ENCODE results near the gene SYCP3. TPM values are rescaled to one million over a fixed set of nuclear protein-coding genes. Genes with fewer than 3 reads are reported as not detected.

The SYCP3 gene
- total RNA-seq, 6 experiments from 2014 or later: not detected

DNA sequence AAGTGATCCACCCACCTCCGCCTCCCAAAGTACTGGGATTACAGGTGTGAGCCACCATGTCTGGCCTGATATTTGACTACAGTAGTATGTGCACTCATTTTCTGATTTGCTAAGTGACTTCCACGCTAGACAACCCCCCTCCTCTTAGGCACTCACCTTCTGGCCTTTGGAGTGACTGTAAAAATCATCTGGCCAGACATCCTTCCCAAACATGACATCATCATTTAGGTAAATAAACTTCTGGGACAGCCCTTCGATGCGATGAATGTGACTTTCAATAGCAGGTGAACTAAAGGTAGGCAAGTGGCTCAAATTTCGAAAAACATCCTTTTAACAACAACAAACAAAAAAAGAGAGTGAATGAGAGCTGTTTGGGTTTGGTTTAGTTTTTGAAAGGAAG, 30.6 kb upstream of the SYCP3 start:
- Mint-ChIP-seq H3K27ac (no peak overlapping the region), H3K27me3 (ENCODE audit: insufficient read depth) (no peaks in the 10 kb centered on the region), H3K36me3 (ENCODE audit: low read depth) (no peaks in the 10 kb centered on the region), H3K4me1 (ENCODE audit: low read depth) (peaks cover 7% of the 10 kb centered on the region), H3K4me3 (no peak overlapping the region), H3K9me3 (no peaks in the 10 kb centered on the region)
- TF ChIP-seq, protein P1, sequence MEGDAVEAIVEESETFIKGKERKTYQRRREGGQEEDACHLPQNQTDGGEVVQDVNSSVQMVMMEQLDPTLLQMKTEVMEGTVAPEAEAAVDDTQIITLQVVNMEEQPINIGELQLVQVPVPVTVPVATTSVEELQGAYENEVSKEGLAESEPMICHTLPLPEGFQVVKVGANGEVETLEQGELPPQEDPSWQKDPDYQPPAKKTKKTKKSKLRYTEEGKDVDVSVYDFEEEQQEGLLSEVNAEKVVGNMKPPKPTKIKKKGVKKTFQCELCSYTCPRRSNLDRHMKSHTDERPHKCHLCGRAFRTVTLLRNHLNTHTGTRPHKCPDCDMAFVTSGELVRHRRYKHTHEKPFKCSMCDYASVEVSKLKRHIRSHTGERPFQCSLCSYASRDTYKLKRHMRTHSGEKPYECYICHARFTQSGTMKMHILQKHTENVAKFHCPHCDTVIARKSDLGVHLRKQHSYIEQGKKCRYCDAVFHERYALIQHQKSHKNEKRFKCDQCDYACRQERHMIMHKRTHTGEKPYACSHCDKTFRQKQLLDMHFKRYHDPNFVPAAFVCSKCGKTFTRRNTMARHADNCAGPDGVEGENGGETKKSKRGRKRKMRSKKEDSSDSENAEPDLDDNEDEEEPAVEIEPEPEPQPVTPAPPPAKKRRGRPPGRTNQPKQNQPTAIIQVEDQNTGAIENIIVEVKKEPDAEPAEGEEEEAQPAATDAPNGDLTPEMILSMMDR (IDR thresholded peaks at IDR 0.05): no peak
- DNase-seq: no peak

DNA sequence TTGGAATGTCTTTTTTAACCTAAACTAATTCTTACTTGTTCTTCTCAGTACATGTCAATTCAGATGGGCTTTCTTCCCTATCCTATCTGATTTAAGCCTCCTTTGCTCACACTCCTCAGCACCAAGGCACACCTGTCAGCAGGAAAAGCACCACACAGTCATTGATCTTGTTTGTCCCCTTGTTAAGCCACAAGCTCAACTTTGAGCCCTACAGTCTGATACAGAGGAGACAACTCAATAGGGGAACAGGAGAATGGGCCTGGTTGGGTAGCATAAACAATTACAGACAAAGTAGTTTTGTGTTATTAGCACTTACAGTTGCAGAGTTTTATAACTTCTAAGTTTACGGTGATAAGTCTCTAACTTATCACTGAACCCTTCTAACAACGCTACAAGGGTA, 29.5 kb upstream of the SYCP3 start:
- DNase-seq: no peak
- Mint-ChIP-seq H3K4me1 (ENCODE audit: low read depth) (peaks cover 2% of the 10 kb centered on the region), H3K36me3 (ENCODE audit: low read depth) (no peaks in the 10 kb centered on the region), H3K9me3 (no peaks in the 10 kb centered on the region), H3K27me3 (ENCODE audit: insufficient read depth) (no peaks in the 10 kb centered on the region), H3K27ac (no peak overlapping the region), H3K4me3 (no peak overlapping the region)
- TF ChIP-seq, protein P1 (IDR thresholded peaks at IDR 0.05): no peak

DNA sequence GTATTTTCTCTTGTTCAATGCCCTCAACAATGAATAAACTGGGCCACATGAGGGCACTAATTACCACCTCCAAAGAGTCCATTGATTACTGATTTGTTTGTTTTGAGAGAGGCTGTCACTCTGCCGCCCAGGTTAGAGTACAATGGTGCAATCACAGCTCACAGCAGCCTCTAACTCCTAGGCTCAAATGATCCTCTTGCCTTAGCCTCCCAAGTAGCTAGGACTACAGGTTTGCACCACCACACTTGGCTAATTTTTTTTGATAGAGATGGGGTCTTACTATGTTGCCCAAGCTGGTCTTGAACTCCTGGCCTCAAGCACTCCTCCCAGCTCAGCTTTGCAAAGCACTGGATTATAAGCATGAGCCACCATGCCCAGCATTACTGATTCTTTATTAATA, 28.3 kb upstream of the SYCP3 start:
- Mint-ChIP-seq H3K4me1 (ENCODE audit: low read depth) (no peaks in the 10 kb centered on the region), H3K9me3 (no peaks in the 10 kb centered on the region)
- DNase-seq: no peak

DNA sequence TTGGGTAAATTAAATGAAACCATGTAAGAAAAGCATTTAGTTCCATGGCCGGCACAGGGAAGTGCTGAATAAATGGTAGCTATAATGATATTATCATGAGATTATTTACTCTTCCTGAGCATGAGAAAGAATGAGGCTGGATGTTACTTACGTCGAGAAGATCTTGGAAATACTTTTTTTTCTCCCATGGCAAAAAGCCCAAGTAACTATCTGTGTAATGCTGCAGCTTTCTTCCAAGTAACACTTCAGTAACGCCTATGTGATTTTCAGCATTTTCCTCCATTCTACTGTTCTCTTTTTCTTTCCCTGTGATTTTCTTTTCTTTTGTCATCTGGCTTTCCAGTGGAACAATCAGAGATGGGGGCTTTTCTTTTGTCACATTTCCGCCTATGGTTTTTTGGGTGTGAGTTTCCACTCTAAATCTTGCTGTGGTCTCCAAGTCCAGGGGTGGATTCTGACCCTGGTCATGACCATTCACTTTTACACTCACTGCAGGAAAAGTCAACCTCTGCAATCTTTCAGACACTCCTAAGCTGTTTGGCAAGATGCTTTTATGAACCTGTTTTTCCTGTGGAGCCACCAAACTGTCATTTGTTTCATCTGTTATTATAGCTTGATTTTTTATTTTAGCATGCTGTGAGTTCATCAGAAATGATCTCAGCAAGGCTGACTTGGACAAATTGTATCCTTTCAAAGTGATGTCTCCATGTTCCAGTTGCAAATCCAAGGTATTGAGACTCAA, 25.0 kb upstream of the SYCP3 start:
- TF ChIP-seq, protein P1 (IDR thresholded peaks at IDR 0.05): no peak
- no peaks in the 10 kb centered on the region for H3K4me1 Mint-ChIP-seq (ENCODE audit: low read depth)
- DNase-seq: no peak
- peaks cover 2% of the 10 kb centered on the region; the same call in 1 of the 2 replicates for H3K27me3 Mint-ChIP-seq (ENCODE audit: insufficient read depth)
- H3K9me3 Mint-ChIP-seq: no peaks in the 10 kb centered on the region
- no peaks in the 10 kb centered on the region for H3K36me3 Mint-ChIP-seq (ENCODE audit: low read depth)
- H3K27ac Mint-ChIP-seq: no peak overlapping the region
- no peak overlapping the region for H3K4me3 Mint-ChIP-seq

More for the DNA sequence above, 28.3 kb upstream of the SYCP3 start:
- Mint-ChIP-seq H3K27me3 (ENCODE audit: insufficient read depth) (peaks cover 2% of the 10 kb centered on the region; the same call in 1 of the 2 replicates), H3K36me3 (ENCODE audit: low read depth) (no peaks in the 10 kb centered on the region), H3K4me3 (no peak overlapping the region), H3K27ac (no peak overlapping the region)
- TF ChIP-seq, protein P1 (IDR thresholded peaks at IDR 0.05): no peak

DNA sequence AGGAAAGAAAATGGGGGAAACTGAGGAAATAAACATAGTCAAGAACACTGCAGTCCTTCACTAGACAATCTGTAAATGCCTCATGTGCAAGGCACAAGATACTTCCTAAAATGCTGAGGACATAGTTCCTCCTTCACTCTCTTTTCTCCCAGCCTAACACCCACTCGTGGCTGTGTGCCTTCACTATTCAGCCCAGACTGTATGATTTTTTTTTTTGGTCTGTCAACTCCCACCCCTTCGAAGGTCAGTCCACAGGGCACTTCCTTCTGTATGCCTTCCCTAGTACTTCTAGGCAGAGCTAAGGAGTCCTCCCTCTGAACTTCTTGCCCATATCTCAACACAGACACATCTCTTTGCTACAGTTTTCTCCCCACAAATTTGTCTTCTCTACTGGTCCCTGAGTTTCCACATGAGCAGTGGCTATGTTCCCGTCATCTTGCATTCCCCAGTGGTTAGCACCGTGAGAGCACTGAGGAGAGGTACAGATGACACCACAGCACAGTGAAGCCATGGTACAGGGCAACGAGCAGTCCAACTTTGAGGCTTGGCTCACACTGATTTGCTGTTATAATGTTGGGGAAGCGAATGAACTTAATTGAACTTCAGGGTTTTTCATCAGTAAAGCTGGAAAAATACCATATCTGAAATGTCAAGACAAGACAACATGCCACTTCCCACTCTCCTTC, 24.1 kb upstream of the SYCP3 start:
- H3K27ac Mint-ChIP-seq: no peak overlapping the region
- no peaks in the 10 kb centered on the region; the same call in 1 of the 2 replicates for H3K36me3 Mint-ChIP-seq (ENCODE audit: low read depth)
- no peaks in the 10 kb centered on the region for H3K9me3 Mint-ChIP-seq
- no peak for DNase-seq
- peaks cover 2% of the 10 kb centered on the region; the same call in 1 of the 2 replicates for H3K27me3 Mint-ChIP-seq (ENCODE audit: insufficient read depth)
- no peaks in the 10 kb centered on the region for H3K4me1 Mint-ChIP-seq (ENCODE audit: low read depth)
- no peak overlapping the region for H3K4me3 Mint-ChIP-seq
- TF ChIP-seq, protein P1 (IDR thresholded peaks at IDR 0.05): no peak
